Small intestine (tissue), 7 donors: ENCODE measurements around the gene TBXAS1. TPM values are rescaled to one million over a fixed set of nuclear protein-coding genes. Genes with fewer than 3 reads are reported as not detected.

ENCODE experiments used
- DNase-seq, 2 donors: peaks; one replicate each; pipeline versions ENCODE4 v3.0.0 to v3.0.0-alpha.2; 2013
- FAIRE-seq: peaks from 2 replicates; lab custom pipeline; 2012; peaks lifted over from hg19 to GRCh38; lab: Jason Lieb, UNC
- H3K27ac ChIP-seq, 3 donors: one replicate each; pipeline ENCODE4 v1.5.1; 2013; ENCODE audit warnings: low read length in 2 of 3, mild to moderate bottlenecking in 2 of 3, control low read depth in 1 of 3, inconsistent platforms in 1 of 3, low read depth in 1 of 3, moderate library complexity in 1 of 3
- H3K27me3 ChIP-seq, 3 donors: one replicate each; pipeline ENCODE4 v1.6.1; 2013; ENCODE audit warnings: low read length in 3 of 3, inconsistent platforms in 1 of 3; ENCODE audit not compliant: control insufficient read depth in 3 of 3, insufficient read depth in 3 of 3
- H3K36me3 ChIP-seq, 3 donors: one replicate each; pipeline ENCODE4 v1.6.1; 2013; ENCODE audit warnings: low read length in 3 of 3, inconsistent platforms in 1 of 3, low read depth in 1 of 3, mild to moderate bottlenecking in 1 of 3, moderate library complexity in 1 of 3; ENCODE audit not compliant: control insufficient read depth in 3 of 3, insufficient read depth in 2 of 3
- H3K4me1 ChIP-seq, 3 donors: one replicate each; pipeline ENCODE4 v1.6.1; 2013; ENCODE audit warnings: low read length in 2 of 3, inconsistent platforms in 1 of 3, low read depth in 1 of 3, mild to moderate bottlenecking in 1 of 3, moderate library complexity in 1 of 3; ENCODE audit not compliant: control insufficient read depth in 3 of 3, insufficient read depth in 2 of 3
- H3K4me3 ChIP-seq, 3 donors: one replicate each; pipeline ENCODE4 v1.5.1; 2013; ENCODE audit warnings: low read length in 3 of 3, control low read depth in 1 of 3, inconsistent platforms in 1 of 3, low read depth in 1 of 3, mild to moderate bottlenecking in 1 of 3, moderate library complexity in 1 of 3
- H3K9me3 ChIP-seq, 2 donors: one replicate each; pipeline ENCODE4 v1.6.1; 2013; ENCODE audit warnings: low read depth in 1 of 2, low read length in 1 of 2; ENCODE audit not compliant: control insufficient read depth in 2 of 2, insufficient read depth in 1 of 2
- WGBS, 3 donors: extraction: QIAGEN DNeasy Blood & Tissue Kit; methylation state at CpG; one replicate each; pipeline ENCODE4 v1.1.7; 2013; 5-methylcytosine and 5-hydroxymethylcytosine counted together
- polyA plus RNA-seq, 4 donors: library from polyadenylated mRNA; stranded (reverse) in 3 of 4; unstranded in 1 of 4; fragments of 200-250 nt in 3 of 4; fragments of 120-200 nt in 1 of 4; gene quantifications; one replicate each; pipeline versions ENCODE4 v1.2.1 to v1.2.3, GENCODE V29; 2013
- donor health status: healthy with polysubstance abuse.
- donor health status: control.
- donor health status: control.
- donor health status: Bipolar disorder and iron deficiency.
- donor health status: healthy.

The TBXAS1 gene
- polyA plus RNA-seq, 4 donors = 1.1 to 8.2 (median 7.0) TPM

- no peaks in the 10 kb centered on the region for H3K4me1 ChIP-seq
- 91 to 96% (median 94%) methylated on average over 7 of the region's 7 CpGs for WGBS, 3 donors
- no peak for FAIRE-seq
Observed at GRCh38 chr7:139866047-139866837, 37.2 kb downstream of the TBXAS1 start.

GRCh38 chr7:139867847-139868246 lies 38.8 kb downstream of the TBXAS1 start:
- WGBS, 3 donors = 72 to 86% (median 80%) methylated on average over 8 of the region's 8 CpGs
- FAIRE-seq = no peak
- no peak for DNase-seq
- Histone ChIP-seq H3K9me3 (peaks cover 0 to 3% of the 10 kb centered on the region in 2 donors), H3K36me3 (no peaks in the 10 kb centered on the region), H3K4me3 (no peak overlapping the region), H3K27ac (no peak overlapping the region), H3K27me3 (peaks cover 0 to 2% (median 0%) of the 10 kb centered on the region in 3 donors), H3K4me1 (no peaks in the 10 kb centered on the region)

More at GRCh38 chr7:139866047-139866837, 37.2 kb downstream of the TBXAS1 start:
- peaks cover 0 to 2% (median 0%) of the 10 kb centered on the region in 3 donors for H3K27me3 ChIP-seq
- H3K4me3 ChIP-seq = no peak overlapping the region
- no peak overlapping the region for H3K27ac ChIP-seq
- no peak for DNase-seq
- no peaks in the 10 kb centered on the region for H3K36me3 ChIP-seq
- peaks cover 0 to 3% of the 10 kb centered on the region in 2 donors for H3K9me3 ChIP-seq

GRCh38 chr7:139869886-139870285 lies 40.8 kb downstream of the TBXAS1 start:
- H3K27ac ChIP-seq = no peak overlapping the region
- H3K4me1 ChIP-seq = no peaks in the 10 kb centered on the region
- 72 to 73% (median 73%) methylated on average over 2 of the region's 2 CpGs for WGBS, 3 donors
- H3K27me3 ChIP-seq = peaks cover 0 to 6% (median 0%) of the 10 kb centered on the region in 3 donors
- H3K4me3 ChIP-seq = no peak overlapping the region
- H3K9me3 ChIP-seq = no peaks in the 10 kb centered on the region
- no peak for FAIRE-seq
- no peaks in the 10 kb centered on the region for H3K36me3 ChIP-seq
- DNase-seq = no peak

- Histone ChIP-seq H3K27ac (peak overlapping the region in 1 of 3 donors; percentile 26), H3K4me1 (no peaks in the 10 kb centered on the region)
Observed at GRCh38 chr7:139870380-139870779, 41.3 kb downstream of the TBXAS1 start.

GRCh38 chr7:139871331-139871730 lies 42.3 kb downstream of the TBXAS1 start:
- no peak for FAIRE-seq
- Histone ChIP-seq H3K4me1 (peaks cover 2 to 5% (median 2%) of the 10 kb centered on the region in 3 donors), H3K27me3 (peaks cover 0 to 7% (median 0%) of the 10 kb centered on the region in 3 donors), H3K9me3 (no peaks in the 10 kb centered on the region), H3K4me3 (no peak overlapping the region), H3K36me3 (no peaks in the 10 kb centered on the region), H3K27ac (no peak overlapping the region)
- DNase-seq = no peak
- 64 to 85% (median 82%) methylated on average over 8 of the region's 8 CpGs for WGBS, 3 donors

More at GRCh38 chr7:139870380-139870779, 41.3 kb downstream of the TBXAS1 start:
- H3K27me3 ChIP-seq = peaks cover 0 to 3% (median 0%) of the 10 kb centered on the region in 3 donors
- H3K9me3 ChIP-seq = no peaks in the 10 kb centered on the region
- FAIRE-seq (no peak), DNase-seq (no peak)
- WGBS, 3 donors = 73 to 87% (median 84%) methylated on average over 7 of the region's 7 CpGs
- no peaks in the 10 kb centered on the region for H3K36me3 ChIP-seq
- no peak overlapping the region for H3K4me3 ChIP-seq

GRCh38 chr7:139871820-139872219 lies 42.8 kb downstream of the TBXAS1 start:
- FAIRE-seq (no peak), DNase-seq (no peak)
- Histone ChIP-seq H3K4me3 (no peak overlapping the region), H3K27me3 (peaks cover 0 to 7% (median 0%) of the 10 kb centered on the region in 3 donors), H3K4me1 (peaks cover 6 to 7% (median 6%) of the 10 kb centered on the region in 3 donors), H3K27ac (no peak overlapping the region), H3K9me3 (no peaks in the 10 kb centered on the region), H3K36me3 (no peaks in the 10 kb centered on the region)
- WGBS, 3 donors = 67 to 84% (median 79%) methylated on average over 2 of the region's 2 CpGs

- Histone ChIP-seq H3K27me3 (peaks cover 0 to 7% (median 0%) of the 10 kb centered on the region in 3 donors), H3K4me3 (no peak overlapping the region), H3K36me3 (no peaks in the 10 kb centered on the region), H3K27ac (no peak overlapping the region), H3K9me3 (no peaks in the 10 kb centered on the region), H3K4me1 (peaks cover 6 to 8% (median 7%) of the 10 kb centered on the region in 3 donors)
- FAIRE-seq (no peak), DNase-seq (no peak)
- WGBS, 3 donors = 83 to 96% (median 93%) methylated on average over 8 of the region's 8 CpGs
Observed at GRCh38 chr7:139873593-139874301, 44.7 kb downstream of the TBXAS1 start.

- FAIRE-seq (no peak), DNase-seq (no peak)
- H3K36me3 ChIP-seq = no peaks in the 10 kb centered on the region
- H3K4me3 ChIP-seq = no peak overlapping the region
- H3K27me3 ChIP-seq = peaks cover 0 to 7% (median 0%) of the 10 kb centered on the region in 3 donors
- WGBS, 3 donors = 90 to 97% (median 95%) methylated on average over 9 of the region's 9 CpGs
- H3K4me1 ChIP-seq = peaks cover 6 to 8% (median 7%) of the 10 kb centered on the region in 3 donors
- no peak overlapping the region for H3K27ac ChIP-seq
- H3K9me3 ChIP-seq = no peaks in the 10 kb centered on the region
Observed at GRCh38 chr7:139874302-139874629, 45.2 kb downstream of the TBXAS1 start.
